ENCODE measurements around the gene TMEM11. TPM values are rescaled to one million over a fixed set of nuclear protein-coding genes. Genes with fewer than 3 reads are reported as not detected.
A peak's percentile ranks its signal among the peaks of the same experiment; 100 is the strongest.

Gene TMEM11
- total and polyA plus RNA-seq, 2 donors, result 19.7 to 23.3 TPM

DNA sequence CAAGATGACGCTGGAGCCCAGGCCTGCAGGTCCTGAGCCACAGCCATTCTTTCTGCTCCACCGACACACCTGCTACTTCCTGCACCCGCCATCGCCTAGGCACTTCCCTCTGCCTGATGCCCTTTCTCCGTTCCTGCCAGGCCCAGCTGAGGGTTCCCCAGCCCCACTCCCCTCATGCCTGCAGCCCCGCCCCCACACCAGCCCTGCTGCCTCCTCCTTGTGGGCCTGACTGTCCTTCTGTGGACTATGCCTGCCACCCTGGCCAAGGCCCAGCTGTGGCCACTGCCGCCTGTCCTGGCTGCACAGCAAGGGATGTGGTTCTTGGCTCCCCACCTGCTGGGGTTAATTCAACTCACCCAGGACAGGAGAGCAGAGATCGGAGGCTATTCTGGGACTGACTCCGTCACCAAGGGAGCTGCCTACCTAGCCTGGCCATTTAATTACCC, 31.7 kb upstream of the TMEM11 start:
- peaks cover 0 to under 1% of the 10 kb centered on the region in 2 donors for H3K27me3 ChIP-seq (ENCODE audit: control insufficient read depth in 2 of 2, insufficient read depth in 1 of 2, low read length in 1 of 2)
- H3K36me3 ChIP-seq (ENCODE audit: control insufficient read depth in 2 of 2, insufficient read depth in 2 of 2, low read length in 1 of 2), result peaks cover 0 to 4% of the 10 kb centered on the region in 2 donors
- H3K27ac ChIP-seq (ENCODE audit: low read depth in 1 of 2, low read length in 1 of 2), result peak overlapping the region; percentile 33 to 36
- no peaks in the 10 kb centered on the region for H3K9me3 ChIP-seq (ENCODE audit: control insufficient read depth in 2 of 2, insufficient read depth in 1 of 2, low read length in 1 of 2)
- peak in 5 of 9 donors; percentile 33 to 72 (median 47) for DNase-seq (ENCODE audit: low read depth in 6 of 9, low spot score in 9 of 9)
- peaks cover 7 to 11% of the 10 kb centered on the region in 2 donors for H3K4me1 ChIP-seq (ENCODE audit: control insufficient read depth in 2 of 2, insufficient read depth in 2 of 2, low read length in 2 of 2)
- H3K4me3 ChIP-seq (ENCODE audit: low read length in 2 of 2), result no peak overlapping the region
- 38% methylated on average over 9 of the region's 9 CpGs for WGBS

DNA sequence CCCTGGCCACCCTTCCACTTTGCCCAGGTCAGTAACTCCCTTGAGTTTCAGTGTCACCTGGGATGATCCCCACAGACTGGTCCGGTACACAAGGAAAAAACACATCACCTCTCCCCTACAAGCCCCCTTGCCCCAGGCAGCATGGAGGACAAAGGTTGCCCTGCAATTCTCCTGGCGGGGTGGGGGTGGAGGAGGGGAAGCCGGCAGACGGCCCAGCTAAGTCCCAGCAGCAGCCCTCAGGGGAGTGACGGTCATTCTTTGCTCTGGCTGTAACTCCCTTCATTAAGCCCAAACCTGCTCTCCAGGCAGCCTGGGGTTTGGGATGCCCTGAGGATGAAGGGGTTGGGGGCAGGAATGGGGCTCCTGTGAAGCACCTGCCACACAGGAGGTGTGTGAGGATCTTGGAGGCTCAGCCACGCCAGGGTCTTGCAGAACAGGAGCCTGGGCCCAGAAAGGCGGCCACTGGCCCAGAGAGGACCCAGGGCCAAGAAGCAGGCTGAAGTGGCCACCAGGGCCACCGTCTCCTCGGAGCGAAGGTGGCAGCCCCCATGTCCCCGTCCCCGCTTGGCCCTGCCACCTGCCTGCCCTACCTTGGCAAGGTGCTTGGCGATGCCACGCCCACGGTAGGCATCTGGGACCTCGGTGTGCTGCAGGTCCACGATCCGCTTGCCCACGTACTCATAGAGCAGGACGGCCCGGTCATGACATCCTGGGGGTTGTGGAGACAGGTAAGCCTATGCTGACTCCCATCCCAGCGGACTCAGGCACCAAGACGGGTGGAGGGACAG, 29.7 kb upstream of the TMEM11 start:
- H3K27me3 ChIP-seq (ENCODE audit: control insufficient read depth in 2 of 2, insufficient read depth in 1 of 2, low read length in 1 of 2), result no peaks in the 10 kb centered on the region
- no peak overlapping the region for H3K4me3 ChIP-seq (ENCODE audit: low read length in 2 of 2)
- 93% methylated on average over 23 of the region's 23 CpGs for WGBS
- no peak for DNase-seq (ENCODE audit: low read depth in 6 of 9, low spot score in 9 of 9)
- H3K9me3 ChIP-seq (ENCODE audit: control insufficient read depth in 2 of 2, insufficient read depth in 1 of 2, low read length in 1 of 2), result no peaks in the 10 kb centered on the region
- H3K27ac ChIP-seq (ENCODE audit: low read depth in 1 of 2, low read length in 1 of 2), result no peak overlapping the region
- peaks cover 7 to 11% of the 10 kb centered on the region in 2 donors for H3K4me1 ChIP-seq (ENCODE audit: control insufficient read depth in 2 of 2, insufficient read depth in 2 of 2, low read length in 2 of 2)
- peaks cover 0 to 4% of the 10 kb centered on the region in 2 donors for H3K36me3 ChIP-seq (ENCODE audit: control insufficient read depth in 2 of 2, insufficient read depth in 2 of 2, low read length in 1 of 2)

DNA sequence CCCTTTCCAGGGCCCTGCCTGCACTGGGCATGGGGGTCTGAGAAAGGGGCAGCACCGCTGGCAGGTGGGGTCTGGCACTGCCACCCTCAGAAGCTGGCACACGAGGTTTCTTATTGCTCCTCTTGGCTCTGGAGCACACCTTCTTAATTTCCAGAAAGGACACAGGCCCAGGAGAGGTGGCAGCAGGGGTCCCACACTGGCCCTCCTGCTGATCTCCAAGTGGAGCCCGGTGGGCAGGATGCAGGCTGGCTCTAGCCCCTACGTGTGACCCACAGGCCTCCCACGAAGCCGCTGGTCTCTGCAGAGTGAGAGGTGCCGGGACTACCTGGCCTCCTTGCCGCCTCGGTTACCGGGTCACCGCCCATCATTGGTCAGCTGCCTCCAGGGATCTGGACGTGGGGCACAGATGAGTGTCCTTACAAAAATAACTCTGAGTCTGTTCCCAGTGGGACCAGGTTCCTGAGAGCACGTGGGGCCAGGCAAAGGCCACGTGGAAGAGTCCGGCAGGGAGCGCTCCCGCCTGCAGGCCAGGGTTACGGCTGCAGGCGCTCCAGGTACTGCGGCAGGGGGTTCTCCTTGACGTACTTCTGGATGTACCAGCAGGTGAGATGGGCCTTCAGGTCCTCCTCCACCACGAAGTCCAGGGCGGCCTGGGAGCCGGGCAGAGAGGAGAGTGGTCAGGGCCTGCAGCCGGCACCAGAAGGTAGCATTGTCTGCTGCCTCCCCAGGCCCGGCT, 29.0 kb upstream of the TMEM11 start:
- no peaks in the 10 kb centered on the region for H3K27me3 ChIP-seq (ENCODE audit: control insufficient read depth in 2 of 2, insufficient read depth in 1 of 2, low read length in 1 of 2)
- H3K4me1 ChIP-seq (ENCODE audit: control insufficient read depth in 2 of 2, insufficient read depth in 2 of 2, low read length in 2 of 2), result peaks cover 7 to 11% of the 10 kb centered on the region in 2 donors
- no peak overlapping the region for H3K4me3 ChIP-seq (ENCODE audit: low read length in 2 of 2)
- peaks cover 0 to 4% of the 10 kb centered on the region in 2 donors for H3K36me3 ChIP-seq (ENCODE audit: control insufficient read depth in 2 of 2, insufficient read depth in 2 of 2, low read length in 1 of 2)
- no peak for DNase-seq (ENCODE audit: low read depth in 6 of 9, low spot score in 9 of 9)
- H3K27ac ChIP-seq (ENCODE audit: low read depth in 1 of 2, low read length in 1 of 2), result no peak overlapping the region
- H3K9me3 ChIP-seq (ENCODE audit: control insufficient read depth in 2 of 2, insufficient read depth in 1 of 2, low read length in 1 of 2), result no peaks in the 10 kb centered on the region
- 97% methylated on average over 26 of the region's 26 CpGs for WGBS

DNA sequence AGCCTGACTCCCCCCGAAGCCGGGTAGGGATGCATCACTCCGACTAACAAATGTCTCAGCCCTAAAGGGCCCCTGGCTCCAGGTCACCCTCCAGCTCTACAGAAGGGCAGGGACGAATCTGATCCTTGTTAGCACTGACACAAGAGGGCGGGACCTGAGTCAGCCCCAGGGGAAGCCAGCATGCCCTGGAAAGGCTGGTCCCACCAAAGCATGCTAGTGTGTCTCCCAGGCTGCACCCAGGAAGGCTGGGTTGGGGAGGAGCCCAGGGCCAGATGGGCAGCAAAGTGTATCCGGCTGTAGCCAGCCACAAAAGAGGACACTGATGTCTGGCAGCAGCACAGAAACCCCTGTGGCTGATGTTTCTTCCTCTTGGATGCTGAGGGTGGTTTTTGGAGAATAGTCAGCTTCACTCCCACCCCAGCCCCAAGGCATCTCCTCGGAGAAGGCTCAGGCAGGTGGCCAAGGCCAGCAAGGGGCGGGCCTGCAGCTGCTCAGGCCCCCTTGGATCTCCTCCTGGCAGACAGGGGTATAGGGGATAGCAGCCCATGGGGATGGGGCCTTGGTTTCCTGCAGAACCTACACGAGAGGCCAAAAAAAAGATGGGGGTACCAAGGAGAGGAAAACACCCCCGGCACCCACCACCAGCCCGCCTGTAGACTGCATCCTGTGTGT, 28.2 kb upstream of the TMEM11 start:
- Histone ChIP-seq H3K4me1 (ENCODE audit: control insufficient read depth in 2 of 2, insufficient read depth in 2 of 2, low read length in 2 of 2) (peaks cover 7 to 11% of the 10 kb centered on the region in 2 donors), H3K9me3 (ENCODE audit: control insufficient read depth in 2 of 2, insufficient read depth in 1 of 2, low read length in 1 of 2) (no peaks in the 10 kb centered on the region), H3K36me3 (ENCODE audit: control insufficient read depth in 2 of 2, insufficient read depth in 2 of 2, low read length in 1 of 2) (peaks cover 0 to 4% of the 10 kb centered on the region in 2 donors), H3K27me3 (ENCODE audit: control insufficient read depth in 2 of 2, insufficient read depth in 1 of 2, low read length in 1 of 2) (no peaks in the 10 kb centered on the region), H3K27ac (ENCODE audit: low read depth in 1 of 2, low read length in 1 of 2) (no peak overlapping the region), H3K4me3 (ENCODE audit: low read length in 2 of 2) (no peak overlapping the region)
- DNase-seq (ENCODE audit: low read depth in 6 of 9, low spot score in 9 of 9), result no peak
- 95% methylated on average over 11 of the region's 11 CpGs for WGBS

DNA sequence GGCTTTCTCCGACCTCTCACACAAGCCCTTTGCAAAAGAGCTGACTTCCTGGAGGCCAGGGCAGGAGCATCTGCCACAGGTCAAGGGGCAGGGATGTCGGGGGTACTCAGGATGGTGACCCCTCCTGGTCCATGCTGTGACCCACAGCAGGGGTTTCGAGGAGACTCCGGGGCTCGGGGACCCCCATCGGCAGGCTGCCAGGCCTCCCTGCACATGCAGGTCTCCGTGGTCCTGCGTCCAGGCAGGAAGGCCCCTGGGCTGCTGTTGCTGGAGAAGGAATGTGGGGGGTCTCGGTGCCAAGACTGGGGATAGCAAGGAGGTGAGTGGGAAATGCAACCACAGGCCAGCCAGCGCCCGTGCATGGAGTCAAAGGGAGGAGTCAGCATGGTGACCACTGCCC, 27.6 kb upstream of the TMEM11 start:
- whole genome bisulfite sequencing, result 96% methylated on average over 11 of the region's 11 CpGs
- Histone ChIP-seq H3K4me3 (ENCODE audit: low read length in 2 of 2) (no peak overlapping the region), H3K36me3 (ENCODE audit: control insufficient read depth in 2 of 2, insufficient read depth in 2 of 2, low read length in 1 of 2) (peaks cover 0 to 4% of the 10 kb centered on the region in 2 donors), H3K27ac (ENCODE audit: low read depth in 1 of 2, low read length in 1 of 2) (no peak overlapping the region), H3K9me3 (ENCODE audit: control insufficient read depth in 2 of 2, insufficient read depth in 1 of 2, low read length in 1 of 2) (no peaks in the 10 kb centered on the region), H3K27me3 (ENCODE audit: control insufficient read depth in 2 of 2, insufficient read depth in 1 of 2, low read length in 1 of 2) (no peaks in the 10 kb centered on the region), H3K4me1 (ENCODE audit: control insufficient read depth in 2 of 2, insufficient read depth in 2 of 2, low read length in 2 of 2) (peaks cover 7 to 11% of the 10 kb centered on the region in 2 donors)
- no peak for DNase-seq (ENCODE audit: low read depth in 6 of 9, low spot score in 9 of 9)

DNA sequence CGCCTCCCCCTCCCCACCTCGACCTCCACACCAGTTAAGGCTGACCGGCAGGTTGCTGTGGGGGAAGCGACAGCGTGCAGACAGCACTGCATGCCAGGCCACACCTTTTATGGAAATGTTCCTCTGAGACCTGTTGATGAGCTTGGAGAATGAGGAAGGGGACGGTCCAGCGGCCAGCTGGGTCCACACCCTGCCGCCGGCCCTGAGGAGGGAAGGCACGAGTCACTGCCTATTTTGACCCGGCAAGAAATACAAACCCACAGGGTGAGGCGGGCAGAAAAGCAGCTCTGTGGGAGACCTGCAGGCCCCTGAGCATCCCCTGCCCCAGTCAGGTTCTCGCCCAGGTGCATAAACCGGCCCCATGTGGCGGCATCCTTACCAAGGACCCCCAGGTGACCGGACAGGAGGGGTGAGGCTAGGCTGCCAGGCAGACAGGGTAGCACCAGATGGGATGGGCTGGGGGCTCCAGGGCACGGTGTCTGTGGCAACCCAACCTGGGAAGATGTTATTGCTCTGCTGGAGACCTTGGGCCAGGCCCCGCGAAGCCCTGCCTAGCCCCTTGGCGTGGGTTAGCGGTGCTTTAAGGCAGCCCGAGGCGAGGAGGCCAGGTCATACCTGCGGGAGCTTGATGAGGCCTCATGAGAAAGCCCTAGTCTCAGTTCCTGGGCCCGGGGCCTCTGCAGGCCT, 26.6 kb upstream of the TMEM11 start:
- H3K36me3 ChIP-seq (ENCODE audit: control insufficient read depth in 2 of 2, insufficient read depth in 2 of 2, low read length in 1 of 2), result peaks cover 0 to 4% of the 10 kb centered on the region in 2 donors
- H3K4me1 ChIP-seq (ENCODE audit: control insufficient read depth in 2 of 2, insufficient read depth in 2 of 2, low read length in 2 of 2), result peaks cover 3 to 5% of the 10 kb centered on the region in 2 donors
- H3K27me3 ChIP-seq (ENCODE audit: control insufficient read depth in 2 of 2, insufficient read depth in 1 of 2, low read length in 1 of 2), result no peaks in the 10 kb centered on the region
- WGBS, result 93% methylated on average over 25 of the region's 25 CpGs
- H3K4me3 ChIP-seq (ENCODE audit: low read length in 2 of 2), result no peak overlapping the region
- no peak overlapping the region for H3K27ac ChIP-seq (ENCODE audit: low read depth in 1 of 2, low read length in 1 of 2)
- no peaks in the 10 kb centered on the region for H3K9me3 ChIP-seq (ENCODE audit: control insufficient read depth in 2 of 2, insufficient read depth in 1 of 2, low read length in 1 of 2)
- no peak for DNase-seq (ENCODE audit: low read depth in 6 of 9, low spot score in 9 of 9)

DNA sequence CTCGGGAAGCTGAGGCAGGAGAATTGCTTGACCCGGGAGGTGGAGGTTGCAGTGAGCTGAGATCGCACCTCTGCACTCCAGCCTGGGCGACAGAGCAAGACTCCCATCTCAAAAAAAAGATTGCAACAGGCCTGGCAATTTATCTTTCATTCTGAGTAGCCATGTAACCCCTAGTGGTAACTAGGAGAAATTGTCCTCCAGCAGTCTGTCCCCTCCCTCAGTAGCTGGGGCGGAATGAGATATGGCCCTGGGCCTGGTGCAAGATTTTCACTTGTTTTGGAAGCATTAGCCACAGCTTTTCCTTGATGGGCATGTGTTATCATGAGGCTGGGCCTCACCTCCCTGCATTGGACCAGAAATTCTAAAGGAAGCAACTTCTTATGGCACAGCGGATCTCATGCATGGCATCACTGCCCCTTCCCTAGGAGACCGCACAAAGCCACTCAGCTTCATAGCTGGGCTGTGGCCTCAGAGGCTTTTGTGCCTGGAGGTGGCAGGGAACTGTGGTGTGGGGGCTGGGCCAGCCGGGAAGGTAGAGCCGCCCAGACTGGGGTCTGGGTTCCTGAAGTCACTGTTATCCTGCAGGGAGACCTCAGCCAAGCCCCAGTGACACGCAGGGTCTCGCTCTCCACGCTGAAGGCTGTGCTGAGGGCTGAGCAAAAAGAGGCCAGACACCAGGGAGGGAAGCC, 25.9 kb upstream of the TMEM11 start:
- DNase-seq (ENCODE audit: low read depth in 6 of 9, low spot score in 9 of 9), result no peak
- no peak overlapping the region for H3K4me3 ChIP-seq (ENCODE audit: low read length in 2 of 2)
- no peaks in the 10 kb centered on the region for H3K9me3 ChIP-seq (ENCODE audit: control insufficient read depth in 2 of 2, insufficient read depth in 1 of 2, low read length in 1 of 2)
- H3K4me1 ChIP-seq (ENCODE audit: control insufficient read depth in 2 of 2, insufficient read depth in 2 of 2, low read length in 2 of 2), result no peaks in the 10 kb centered on the region
- H3K27ac ChIP-seq (ENCODE audit: low read depth in 1 of 2, low read length in 1 of 2), result no peak overlapping the region
- peaks cover 0 to 4% of the 10 kb centered on the region in 2 donors for H3K36me3 ChIP-seq (ENCODE audit: control insufficient read depth in 2 of 2, insufficient read depth in 2 of 2, low read length in 1 of 2)
- H3K27me3 ChIP-seq (ENCODE audit: control insufficient read depth in 2 of 2, insufficient read depth in 1 of 2, low read length in 1 of 2), result no peaks in the 10 kb centered on the region
- 92% methylated on average over 12 of the region's 12 CpGs for WGBS

DNA sequence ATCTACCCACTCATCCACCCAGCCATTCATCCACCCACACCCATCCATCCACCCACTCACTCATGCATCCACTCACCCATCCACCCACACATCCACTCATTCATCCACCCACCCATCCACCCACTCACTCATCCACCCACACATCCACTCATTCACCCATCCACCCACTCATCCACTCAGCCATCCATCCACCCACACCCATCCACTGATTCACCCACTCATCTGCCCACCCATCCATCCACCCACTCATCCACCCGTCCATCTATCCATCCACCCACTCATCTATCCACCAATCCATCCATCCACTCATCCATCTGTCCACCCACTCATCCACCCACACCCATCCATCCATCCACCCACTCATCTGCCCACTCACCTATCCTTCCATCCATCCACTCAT, 22.0 kb upstream of the TMEM11 start:
- DNase-seq (ENCODE audit: low read depth in 6 of 9, low spot score in 9 of 9), result no peak
- WGBS, result 92% methylated on average over 1 of the region's 1 CpG
- Histone ChIP-seq H3K4me1 (ENCODE audit: control insufficient read depth in 2 of 2, insufficient read depth in 2 of 2, low read length in 2 of 2) (no peaks in the 10 kb centered on the region), H3K4me3 (ENCODE audit: low read length in 2 of 2) (no peak overlapping the region), H3K27me3 (ENCODE audit: control insufficient read depth in 2 of 2, insufficient read depth in 1 of 2, low read length in 1 of 2) (no peaks in the 10 kb centered on the region), H3K27ac (ENCODE audit: low read depth in 1 of 2, low read length in 1 of 2) (no peak overlapping the region), H3K9me3 (ENCODE audit: control insufficient read depth in 2 of 2, insufficient read depth in 1 of 2, low read length in 1 of 2) (peaks cover 0 to 2% of the 10 kb centered on the region in 2 donors), H3K36me3 (ENCODE audit: control insufficient read depth in 2 of 2, insufficient read depth in 2 of 2, low read length in 1 of 2) (no peaks in the 10 kb centered on the region)

Data from thymus (tissue), 11 donors.